ENCODE data around the gene GMEB2. TPM values are rescaled to one million over a fixed set of nuclear protein-coding genes. Genes with fewer than 3 reads are reported as not detected.

GMEB2 gene
- total RNA-seq, 1 donor from 2014 or later, result 8.0 TPM

DNA sequence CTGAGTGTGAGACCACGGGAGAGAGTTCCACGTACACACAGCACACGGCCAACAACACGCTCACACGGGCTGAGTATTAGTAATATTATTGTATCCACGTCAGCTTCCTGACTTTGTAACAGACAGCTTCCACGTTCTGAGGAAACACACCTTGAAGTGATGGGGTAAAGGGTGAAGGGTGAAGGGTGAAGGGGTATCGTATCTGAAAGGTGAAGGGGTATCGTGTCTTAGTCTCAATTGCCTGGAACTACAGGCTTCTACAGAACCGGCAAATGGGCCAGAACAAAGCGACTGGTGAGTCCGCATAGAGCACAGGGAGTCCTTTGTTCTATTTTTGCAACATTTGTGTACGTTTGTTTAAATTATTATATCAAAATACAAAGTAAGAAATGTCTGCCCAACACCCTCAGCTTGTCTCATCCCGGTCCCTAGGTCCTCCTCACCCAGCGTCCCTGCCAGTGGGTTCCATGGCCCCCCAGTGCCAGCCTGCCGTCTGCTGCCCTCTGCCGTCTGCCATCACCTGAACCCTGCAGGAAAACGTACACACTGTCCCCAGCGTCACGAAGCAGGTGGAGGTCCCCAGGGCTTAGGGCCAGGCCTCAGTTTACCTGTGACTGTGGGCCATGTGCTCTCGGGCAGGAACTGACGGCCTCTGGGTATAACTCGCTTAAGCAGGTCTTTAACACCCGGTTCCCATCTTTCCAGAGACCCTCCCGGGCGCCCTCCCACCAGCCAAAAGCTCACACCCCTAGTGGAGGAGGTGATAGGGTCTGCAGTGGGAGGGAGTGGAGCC is 48.5 kb downstream of the GMEB2 start:
- Mint-ChIP-seq H3K27ac (peak overlapping the region; percentile 84), H3K27me3 (ENCODE audit: insufficient read depth, low read depth) (peaks cover 7% of the 10 kb centered on the region), H3K36me3 (no peaks in the 10 kb centered on the region), H3K4me1 (peaks cover 16% of the 10 kb centered on the region), H3K9me3 (no peaks in the 10 kb centered on the region), H3K4me3 (no peak overlapping the region)
- Histone ChIP-seq H3K27ac (no peak overlapping the region), H3K4me3 (no peak overlapping the region), H3K9ac (no peak overlapping the region), H2AFZ (replicated peaks) (no peak overlapping the region), H3K79me2 (ENCODE audit: low read depth) (no peaks in the 10 kb centered on the region), H3F3A (ENCODE audit: low read depth) (peaks cover 7% of the 10 kb centered on the region), H3K9me3 (ENCODE audit: low read depth) (no peaks in the 10 kb centered on the region), H3K4me1 (no peaks in the 10 kb centered on the region), H3K36me3 (no peaks in the 10 kb centered on the region), H4K20me1 (ENCODE audit: low read depth) (no peaks in the 10 kb centered on the region), H3K27me3 (peaks cover 3% of the 10 kb centered on the region), H3K4me2 (no peak overlapping the region)
- DNase-seq (ENCODE audit: low spot score), result no peak
- TF ChIP-seq EZH2phosphoT487 (IDR thresholded peaks at IDR 0.05) (no peak), EZH2 (IDR thresholded peaks at IDR 0.05) (no peak)
- TF ChIP-seq, protein P1, sequence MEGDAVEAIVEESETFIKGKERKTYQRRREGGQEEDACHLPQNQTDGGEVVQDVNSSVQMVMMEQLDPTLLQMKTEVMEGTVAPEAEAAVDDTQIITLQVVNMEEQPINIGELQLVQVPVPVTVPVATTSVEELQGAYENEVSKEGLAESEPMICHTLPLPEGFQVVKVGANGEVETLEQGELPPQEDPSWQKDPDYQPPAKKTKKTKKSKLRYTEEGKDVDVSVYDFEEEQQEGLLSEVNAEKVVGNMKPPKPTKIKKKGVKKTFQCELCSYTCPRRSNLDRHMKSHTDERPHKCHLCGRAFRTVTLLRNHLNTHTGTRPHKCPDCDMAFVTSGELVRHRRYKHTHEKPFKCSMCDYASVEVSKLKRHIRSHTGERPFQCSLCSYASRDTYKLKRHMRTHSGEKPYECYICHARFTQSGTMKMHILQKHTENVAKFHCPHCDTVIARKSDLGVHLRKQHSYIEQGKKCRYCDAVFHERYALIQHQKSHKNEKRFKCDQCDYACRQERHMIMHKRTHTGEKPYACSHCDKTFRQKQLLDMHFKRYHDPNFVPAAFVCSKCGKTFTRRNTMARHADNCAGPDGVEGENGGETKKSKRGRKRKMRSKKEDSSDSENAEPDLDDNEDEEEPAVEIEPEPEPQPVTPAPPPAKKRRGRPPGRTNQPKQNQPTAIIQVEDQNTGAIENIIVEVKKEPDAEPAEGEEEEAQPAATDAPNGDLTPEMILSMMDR (IDR thresholded peaks at IDR 0.05), result no peak

GRCh38 chr20:63577317-63577894 is 49.5 kb downstream of the GMEB2 start:
- H3K9ac ChIP-seq, result no peak overlapping the region
- no peak overlapping the region for H3K27ac ChIP-seq
- Mint-ChIP-seq H3K36me3 (no peaks in the 10 kb centered on the region), H3K27ac (no peak overlapping the region), H3K4me3 (no peak overlapping the region), H3K27me3 (ENCODE audit: insufficient read depth, low read depth) (peaks cover 7% of the 10 kb centered on the region), H3K4me1 (peaks cover 8% of the 10 kb centered on the region), H3K9me3 (no peaks in the 10 kb centered on the region)
- no peaks in the 10 kb centered on the region for H4K20me1 ChIP-seq (ENCODE audit: low read depth)
- H3K27me3 ChIP-seq, result peaks cover 9% of the 10 kb centered on the region
- no peaks in the 10 kb centered on the region for H3K79me2 ChIP-seq (ENCODE audit: low read depth)
- no peak for DNase-seq (ENCODE audit: low spot score)
- no peaks in the 10 kb centered on the region for H3K9me3 ChIP-seq (ENCODE audit: low read depth)
- H3K4me1 ChIP-seq, result no peaks in the 10 kb centered on the region
- no peak overlapping the region for H3K4me2 ChIP-seq
- H2AFZ ChIP-seq (replicated peaks), result no peak overlapping the region
- H3K36me3 ChIP-seq, result no peaks in the 10 kb centered on the region
- peaks cover 7% of the 10 kb centered on the region for H3F3A ChIP-seq (ENCODE audit: low read depth)
- TF ChIP-seq, protein P1 (IDR thresholded peaks at IDR 0.05), result no peak
- TF ChIP-seq EZH2phosphoT487 (IDR thresholded peaks at IDR 0.05) (no peak), EZH2 (IDR thresholded peaks at IDR 0.05) (no peak)
- no peak overlapping the region for H3K4me3 ChIP-seq

DNA sequence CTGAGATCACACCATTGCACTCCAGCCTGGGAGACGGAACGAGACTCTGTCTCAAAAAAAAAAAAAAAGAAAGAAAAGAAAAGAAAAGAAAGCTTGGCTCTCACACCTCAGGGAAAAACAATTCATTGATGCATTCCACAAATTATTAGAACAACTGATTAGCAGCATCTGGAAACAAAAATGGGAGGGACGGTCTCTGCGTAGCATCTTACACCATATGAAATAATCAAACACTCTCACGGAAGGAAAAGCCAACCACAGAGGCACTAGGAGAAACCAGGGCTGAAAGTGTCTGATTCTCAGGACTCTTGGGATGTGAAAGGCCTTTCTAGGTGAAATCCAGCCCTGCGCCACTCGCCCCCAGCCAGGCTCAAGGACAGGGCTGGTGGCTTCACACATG is 50.6 kb downstream of the GMEB2 start:
- Histone ChIP-seq H3K4me2 (no peak overlapping the region), H3K4me3 (no peak overlapping the region), H3K36me3 (no peaks in the 10 kb centered on the region), H3F3A (ENCODE audit: low read depth) (peaks cover 7% of the 10 kb centered on the region), H4K20me1 (ENCODE audit: low read depth) (no peaks in the 10 kb centered on the region), H2AFZ (replicated peaks) (no peak overlapping the region), H3K9me3 (ENCODE audit: low read depth) (no peaks in the 10 kb centered on the region), H3K9ac (no peak overlapping the region), H3K27me3 (peaks cover 9% of the 10 kb centered on the region), H3K79me2 (ENCODE audit: low read depth) (no peaks in the 10 kb centered on the region), H3K27ac (no peak overlapping the region), H3K4me1 (no peaks in the 10 kb centered on the region)
- Mint-ChIP-seq H3K9me3 (no peaks in the 10 kb centered on the region), H3K4me1 (peaks cover 8% of the 10 kb centered on the region), H3K4me3 (peak overlapping the region; percentile 33), H3K27me3 (ENCODE audit: insufficient read depth, low read depth) (peaks cover 7% of the 10 kb centered on the region), H3K36me3 (no peaks in the 10 kb centered on the region), H3K27ac (no peak overlapping the region)
- TF ChIP-seq, protein P1 (IDR thresholded peaks at IDR 0.05), result no peak
- TF ChIP-seq EZH2phosphoT487 (IDR thresholded peaks at IDR 0.05) (no peak), EZH2 (IDR thresholded peaks at IDR 0.05) (no peak)
- no peak for DNase-seq (ENCODE audit: low spot score)
